Uterus (tissue), 2 donors: ENCODE results near the gene SEC24A.
"Not testable (repeated sequence)": the region's sequence is repeated elsewhere in the genome, so short reads cannot be mapped to it uniquely, and the experiment has no call there.

Experiments
- CTCF ChIP-seq, 4 experiments: fragments of 200-600 bp in 2 of 4; fragments of 450-650 bp in 2 of 4; sonication (generic) in 2 of 4; IDR thresholded peaks; one replicate each; pipeline ENCODE4 v1.5.1; 2016 to 2019; ENCODE audit warnings: antibody characterized with exemption in 4 of 4, mild to moderate bottlenecking in 2 of 4, moderate library complexity in 1 of 4
- POLR2A ChIP-seq, 2 donors: fragments of 450-650 bp; IDR thresholded peaks; one replicate each; pipeline ENCODE4 v1.6.1; 2016; ENCODE audit warnings: antibody characterized with exemption in 2 of 2, mild to moderate bottlenecking in 1 of 2, moderate library complexity in 1 of 2

DNA sequence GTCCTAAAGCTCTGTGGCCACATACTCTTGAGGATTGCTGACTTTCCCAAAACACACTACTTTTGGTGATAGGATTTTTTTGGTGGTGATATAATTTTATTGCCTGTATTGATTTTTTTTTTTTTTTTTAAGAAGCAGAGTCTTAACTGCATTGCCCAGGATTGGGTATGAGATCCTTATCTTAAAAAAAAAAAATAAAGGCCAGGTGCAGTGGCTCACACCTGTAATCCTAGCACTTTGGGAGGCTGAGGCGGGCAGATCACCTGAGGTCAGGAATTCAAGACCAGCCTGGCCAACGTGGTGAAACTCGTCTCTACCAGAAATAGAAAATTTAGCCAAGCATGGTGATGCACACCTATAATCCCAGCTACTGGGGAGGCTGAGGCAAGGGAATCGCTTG is 28.8 kb downstream of the SEC24A start:
- TF ChIP-seq CTCF, POLR2A (IDR thresholded peaks at IDR 0.05): not testable (repeated sequence)
